Upper lobe of left lung (tissue), 6 donors: ENCODE measurements around the gene EFCAB8. TPM values are rescaled to one million over a fixed set of nuclear protein-coding genes. Genes with fewer than 3 reads are reported as not detected.

ENCODE experiments used
- ATAC-seq, 2 donors: fragments of 200-7000 bp; cut with Tn5 transposase; one replicate each; pipeline ENCODE4 v1.9.1; 2022; ENCODE audit warnings: mild to moderate bottlenecking in 2 of 2, moderate library complexity in 2 of 2; ENCODE audit not compliant: low FRiP score in 2 of 2
- DNase-seq, 2 donors: peaks; one replicate each; pipeline ENCODE4 v3.0.0-alpha.2; 2019 to 2020
- H3K27ac ChIP-seq, 4 donors: fragments of 200-600 bp; sonication (generic); one replicate each; pipeline ENCODE4 v1.5.1; 2016 to 2019
- H3K27me3 ChIP-seq, 4 donors: fragments of 200-600 bp; sonication (generic); one replicate each; pipeline ENCODE4 v1.5.1; 2017 to 2019
- H3K36me3 ChIP-seq, 4 donors: fragments of 200-600 bp; sonication (generic); one replicate each; pipeline ENCODE4 v1.5.1; 2016 to 2019
- H3K4me1 ChIP-seq, 4 donors: fragments of 200-600 bp; sonication (generic); one replicate each; pipeline ENCODE4 v1.5.1; 2018 to 2019
- H3K4me3 ChIP-seq, 4 donors: fragments of 200-600 bp; sonication (generic); one replicate each; pipeline ENCODE4 v1.5.1; 2017 to 2019; ENCODE audit warnings: mild to moderate bottlenecking in 2 of 4, moderate library complexity in 1 of 4
- H3K9me3 ChIP-seq, 4 donors: fragments of 200-600 bp; sonication (generic); one replicate each; pipeline ENCODE4 v1.5.1; 2018 to 2019
- CTCF ChIP-seq, 6 experiments: fragments of 450-650 bp in 4 of 6; fragments of 200-600 bp in 2 of 6; sonication (generic) in 2 of 6; IDR thresholded peaks; one replicate each; pipeline ENCODE4 v1.5.1; 2016 to 2019; ENCODE audit warnings: antibody characterized with exemption in 6 of 6
- EP300 ChIP-seq, 4 donors: sonication (generic); formaldehyde crosslinking; IDR thresholded peaks; one replicate each; pipeline ENCODE4 v1.5.1; 2017; ENCODE audit warnings: antibody characterized with exemption in 4 of 4, control low read depth in 2 of 4
- POLR2A ChIP-seq, 4 donors: fragments of 450-650 bp; IDR thresholded peaks; one replicate each; pipeline ENCODE4 v1.5.1; 2016 to 2017; ENCODE audit warnings: antibody characterized with exemption in 4 of 4, mild to moderate bottlenecking in 2 of 4
- POLR2AphosphoS5 ChIP-seq, 2 donors: sonication (generic); formaldehyde crosslinking; IDR thresholded peaks; one replicate each; pipeline ENCODE4 v1.5.1; 2017; ENCODE audit warnings: antibody characterized with exemption in 2 of 2
- WGBS, 2 donors: methylation state at CpG; one replicate each; pipeline ENCODE4 v1.1.5; 2017 to 2018; 5-methylcytosine and 5-hydroxymethylcytosine counted together
- total RNA-seq, 6 donors: library from RNA; depleted of rRNA in 4 of 6; stranded (reverse); fragments of >200 nt in 4 of 6; gene quantifications; one replicate each; pipeline versions ENCODE4 v1.1.0 to v1.2.1, GENCODE V29; 2016 to 2021
- donor health status: DM: no; HTN: no; CAD: no; lungs with moderate emphysema.
- donor health status: DM: no; HTN: yes; CAD: no; lungs with severe emphysema.

The EFCAB8 gene
- total RNA-seq, 6 donors from 2014 or later, result 0.10 to 3.3 (median 0.67) TPM

DNA sequence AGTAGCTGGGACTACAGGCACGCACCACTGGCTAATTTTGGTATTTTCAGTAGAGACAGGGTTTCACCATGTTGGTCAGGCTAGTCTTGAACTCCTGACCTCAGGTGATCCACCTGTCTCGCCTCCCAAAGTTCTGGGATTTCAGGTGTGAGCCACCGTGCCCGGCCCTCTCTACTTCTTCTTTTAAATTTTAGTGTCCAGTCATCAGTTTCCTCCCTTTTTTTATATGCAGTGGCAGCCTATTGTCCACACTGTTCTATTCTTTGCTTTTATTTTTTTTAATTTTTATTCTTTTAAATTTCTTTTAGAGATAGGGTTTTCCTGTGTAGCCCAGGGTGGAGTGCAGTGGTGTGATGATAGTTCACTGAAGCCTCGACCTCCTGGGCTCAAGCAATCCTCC, 12.3 kb downstream of the EFCAB8 start:
- ATAC-seq (no peak), DNase-seq (no peak)
- WGBS, 2 donors, result 83% methylated on average over 5 of the region's 5 CpGs
- H3K9me3 ChIP-seq, result no peaks in the 10 kb centered on the region
- H3K27ac ChIP-seq, result no peak overlapping the region
- no peaks in the 10 kb centered on the region for H3K27me3 ChIP-seq
- no peak for TF ChIP-seq CTCF (IDR thresholded peaks at IDR 0.05)
- TF ChIP-seq POLR2A (IDR thresholded peaks at IDR 0.05), result no peak
- no peak for TF ChIP-seq EP300 (IDR thresholded peaks at IDR 0.05)
- no peaks in the 10 kb centered on the region for H3K36me3 ChIP-seq
- H3K4me1 ChIP-seq, result peaks cover 0 to 3% (median 0%) of the 10 kb centered on the region in 4 donors
- H3K4me3 ChIP-seq, result no peak overlapping the region

DNA sequence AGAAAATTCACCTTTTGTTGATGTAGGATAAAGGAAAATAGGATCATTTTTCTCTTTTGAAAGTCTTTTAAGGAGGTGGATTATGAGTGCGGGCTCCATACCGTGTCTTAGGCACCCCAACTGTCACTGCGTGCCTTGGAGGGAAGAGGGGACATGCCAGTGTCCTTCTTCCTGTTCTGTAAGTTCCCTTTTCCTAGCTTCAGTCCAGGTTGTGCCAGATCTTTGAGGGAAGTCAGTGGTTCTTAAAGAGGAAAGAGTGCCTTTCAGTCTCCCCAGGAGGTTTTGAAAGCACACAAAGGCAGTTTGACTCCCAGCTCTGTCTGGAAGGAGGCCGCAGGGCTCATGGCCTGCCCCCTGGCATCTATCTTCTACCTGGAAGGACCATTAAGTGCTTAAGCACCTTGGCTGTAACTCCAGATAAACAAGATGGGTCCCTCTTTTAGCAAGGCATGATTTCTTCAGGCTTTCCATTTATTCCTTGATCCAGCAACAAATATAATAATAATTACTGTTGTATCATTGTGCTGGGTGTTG, 13.0 kb downstream of the EFCAB8 start:
- no peaks in the 10 kb centered on the region for H3K36me3 ChIP-seq
- no peaks in the 10 kb centered on the region for H3K27me3 ChIP-seq
- no peak for DNase-seq
- H3K4me1 ChIP-seq, result peaks cover 0 to 3% (median 0%) of the 10 kb centered on the region in 4 donors
- peak in 1 of 2 donors; percentile 69 for ATAC-seq
- H3K27ac ChIP-seq, result no peak overlapping the region
- WGBS, 2 donors, result 40 to 41% methylated on average over 4 of the region's 4 CpGs
- H3K4me3 ChIP-seq, result no peak overlapping the region
- TF ChIP-seq EP300 (IDR thresholded peaks at IDR 0.05) (no peak), POLR2A (IDR thresholded peaks at IDR 0.05) (no peak), CTCF (IDR thresholded peaks at IDR 0.05) (no peak), POLR2AphosphoS5 (IDR thresholded peaks at IDR 0.05) (no peak)
- H3K9me3 ChIP-seq, result no peaks in the 10 kb centered on the region

- Histone ChIP-seq H3K4me1 (peaks cover 0 to 3% (median 0%) of the 10 kb centered on the region in 4 donors), H3K9me3 (no peaks in the 10 kb centered on the region), H3K27me3 (no peaks in the 10 kb centered on the region), H3K27ac (no peak overlapping the region), H3K36me3 (no peaks in the 10 kb centered on the region), H3K4me3 (no peak overlapping the region)
- ATAC-seq (no peak), DNase-seq (no peak)
- 86 to 90% methylated on average over 6 of the region's 6 CpGs for WGBS, 2 donors
- no peak for TF ChIP-seq CTCF (IDR thresholded peaks at IDR 0.05)
- no peak for TF ChIP-seq POLR2A (IDR thresholded peaks at IDR 0.05)
- no peak for TF ChIP-seq EP300 (IDR thresholded peaks at IDR 0.05)
- TF ChIP-seq POLR2AphosphoS5 (IDR thresholded peaks at IDR 0.05), result no peak
Measured at GRCh38 chr20:32872266-32872665, 13.5 kb downstream of the EFCAB8 start.

- Histone ChIP-seq H3K9me3 (no peaks in the 10 kb centered on the region), H3K4me1 (peaks cover 0 to 3% (median 0%) of the 10 kb centered on the region in 4 donors), H3K4me3 (no peak overlapping the region), H3K36me3 (no peaks in the 10 kb centered on the region), H3K27me3 (no peaks in the 10 kb centered on the region), H3K27ac (no peak overlapping the region)
- ATAC-seq (no peak), DNase-seq (no peak)
- 96 to 97% methylated on average over 5 to 9 of the region's 9 CpGs for WGBS, 2 donors
- no peak for TF ChIP-seq CTCF (IDR thresholded peaks at IDR 0.05)
- no peak for TF ChIP-seq POLR2A (IDR thresholded peaks at IDR 0.05)
Measured at GRCh38 chr20:32875673-32876072, 16.9 kb downstream of the EFCAB8 start.

- Histone ChIP-seq H3K36me3 (no peaks in the 10 kb centered on the region), H3K4me1 (no peaks in the 10 kb centered on the region), H3K27ac (no peak overlapping the region), H3K9me3 (no peaks in the 10 kb centered on the region), H3K4me3 (no peak overlapping the region), H3K27me3 (no peaks in the 10 kb centered on the region)
- ATAC-seq (no peak), DNase-seq (no peak)
- TF ChIP-seq CTCF (IDR thresholded peaks at IDR 0.05) (no peak), POLR2AphosphoS5 (IDR thresholded peaks at IDR 0.05) (no peak), POLR2A (IDR thresholded peaks at IDR 0.05) (no peak), EP300 (IDR thresholded peaks at IDR 0.05) (no peak)
- WGBS, 2 donors, result 73 to 83% methylated on average over 4 to 5 of the region's 5 CpGs
Measured at GRCh38 chr20:32877507-32877906, 18.8 kb downstream of the EFCAB8 start.
